OCI-LY7 (cell line): Measurements from ENCODE around the gene NAXE.

Source experiments
- EZH2phosphoT487 ChIP-seq: fragments of 200-600 bp; sonication (generic); IDR thresholded peaks from 2 replicates; pipeline ENCODE4 v1.6.1; 2018; ENCODE audit warnings: low read depth, borderline replicate concordance, mild to moderate bottlenecking, mixed run types, antibody characterized with exemption, low read length, moderate library complexity, mixed read lengths
- TF ChIP-seq, protein P1 (sequence below): fragments of 200-600 bp; sonication (generic); conservative IDR thresholded peaks from 2 replicates; pipeline ENCODE4 v1.5.1; 2014; ENCODE audit warnings: mild to moderate bottlenecking, antibody characterized with exemption, low read length, moderate library complexity, mixed read lengths

DNA sequence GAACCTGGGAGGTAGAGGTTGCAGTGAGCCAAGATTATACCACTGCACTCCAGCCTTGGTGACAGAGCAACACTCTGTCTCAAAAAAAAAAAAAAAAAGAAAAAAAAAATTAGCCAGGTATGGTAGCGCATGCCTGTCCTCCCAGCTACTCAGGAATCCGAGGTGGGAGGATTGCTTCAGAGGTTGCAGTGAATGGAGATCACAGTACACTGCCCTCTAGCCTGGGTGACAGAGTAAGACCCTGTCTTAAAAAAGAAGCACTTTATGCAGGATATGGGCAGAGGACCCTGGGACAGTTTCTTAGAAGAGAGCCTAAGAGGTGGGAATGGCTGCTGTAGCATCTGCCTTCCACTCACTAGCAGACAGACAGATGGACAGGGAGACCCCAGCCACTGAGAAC is 42.2 kb upstream of the NAXE start:
- TF ChIP-seq, protein P1, sequence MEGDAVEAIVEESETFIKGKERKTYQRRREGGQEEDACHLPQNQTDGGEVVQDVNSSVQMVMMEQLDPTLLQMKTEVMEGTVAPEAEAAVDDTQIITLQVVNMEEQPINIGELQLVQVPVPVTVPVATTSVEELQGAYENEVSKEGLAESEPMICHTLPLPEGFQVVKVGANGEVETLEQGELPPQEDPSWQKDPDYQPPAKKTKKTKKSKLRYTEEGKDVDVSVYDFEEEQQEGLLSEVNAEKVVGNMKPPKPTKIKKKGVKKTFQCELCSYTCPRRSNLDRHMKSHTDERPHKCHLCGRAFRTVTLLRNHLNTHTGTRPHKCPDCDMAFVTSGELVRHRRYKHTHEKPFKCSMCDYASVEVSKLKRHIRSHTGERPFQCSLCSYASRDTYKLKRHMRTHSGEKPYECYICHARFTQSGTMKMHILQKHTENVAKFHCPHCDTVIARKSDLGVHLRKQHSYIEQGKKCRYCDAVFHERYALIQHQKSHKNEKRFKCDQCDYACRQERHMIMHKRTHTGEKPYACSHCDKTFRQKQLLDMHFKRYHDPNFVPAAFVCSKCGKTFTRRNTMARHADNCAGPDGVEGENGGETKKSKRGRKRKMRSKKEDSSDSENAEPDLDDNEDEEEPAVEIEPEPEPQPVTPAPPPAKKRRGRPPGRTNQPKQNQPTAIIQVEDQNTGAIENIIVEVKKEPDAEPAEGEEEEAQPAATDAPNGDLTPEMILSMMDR = no peak
- TF ChIP-seq EZH2phosphoT487 = no peak
